SK-N-SH treated with all-trans-retinoic acid at 6 μM for 48 hours (cell line): ENCODE measurements around the gene ENTHD1.
"Not testable (repeated sequence)": the region's sequence is repeated elsewhere in the genome, so short reads cannot be mapped to it uniquely, and the experiment has no call there.

Experiments used
- ATAC-seq: fragments of 200-7000 bp; cut with Tn5 transposase; 3 replicates; pipeline ENCODE4 v1.9.1; 2020; ENCODE audit warnings: mild to moderate bottlenecking, moderate library complexity
- ARNTL ChIP-seq: fragments of 450-650 bp; formaldehyde crosslinking; IDR thresholded peaks from 2 replicates; pipeline ENCODE4 v1.5.0; 2020; ENCODE audit warnings: low read depth, mild to moderate bottlenecking, moderate library complexity, borderline replicate concordance
- CSDC2 ChIP-seq: fragments of 250-450 bp; sonication (Bioruptor Pico); IDR thresholded peaks from 2 replicates; pipeline ENCODE4 v1.5.0; 2020; ENCODE audit warnings: mild to moderate bottlenecking, moderate library complexity
- ESRRG ChIP-seq: fragments of 250-450 bp; sonication (Bioruptor Pico); IDR thresholded peaks from 2 replicates; pipeline ENCODE4 v1.6.1; 2021; ENCODE audit warnings: mild to moderate bottlenecking
- GLIS3 ChIP-seq: fragments of 250-450 bp; sonication (Bioruptor Pico); IDR thresholded peaks from 2 replicates; pipeline ENCODE4 v1.5.0; 2020; ENCODE audit warnings: mild to moderate bottlenecking, moderate library complexity
- ISL1 ChIP-seq: fragments of 250-450 bp; sonication (Bioruptor Pico); IDR thresholded peaks from 2 replicates; pipeline ENCODE4 v2.1.2; 2022; ENCODE audit warnings: mild to moderate bottlenecking, moderate library complexity
- OSR1 ChIP-seq: fragments of 250-450 bp; sonication (Bioruptor Pico); IDR thresholded peaks from 2 replicates; pipeline ENCODE4 v1.8.0; 2022; ENCODE audit warnings: moderate library complexity, mild to moderate bottlenecking, inconsistent platforms
- PPARA ChIP-seq: fragments of 250-450 bp; sonication (Bioruptor Pico); IDR thresholded peaks from 2 replicates; pipeline ENCODE4 v1.5.0; 2020; ENCODE audit warnings: mild to moderate bottlenecking, borderline replicate concordance
- RARB ChIP-seq: fragments of 250-450 bp; sonication (Bioruptor Pico); IDR thresholded peaks from 2 replicates; pipeline ENCODE4 v1.8.0; 2021; ENCODE audit warnings: mild to moderate bottlenecking, moderate library complexity
- SNAI2 ChIP-seq: fragments of 250-450 bp; sonication (Bioruptor Pico); IDR thresholded peaks from 2 replicates; pipeline ENCODE4 v1.5.0; 2020; ENCODE audit warnings: mild to moderate bottlenecking, moderate library complexity
- TCF4 ChIP-seq: fragments of 250-450 bp; sonication (Bioruptor Pico); IDR thresholded peaks from 2 replicates; pipeline ENCODE4 v1.8.0; 2021; ENCODE audit warnings: mild to moderate bottlenecking, moderate library complexity, borderline replicate concordance
- TOX ChIP-seq: fragments of 250-450 bp; sonication (Bioruptor Pico); IDR thresholded peaks from 2 replicates; pipeline ENCODE4 v1.8.0; 2021; ENCODE audit warnings: mild to moderate bottlenecking, moderate library complexity, borderline replicate concordance
- ZC3H10 ChIP-seq: fragments of 250-450 bp; sonication (Bioruptor Pico); IDR thresholded peaks from 2 replicates; pipeline ENCODE4 v1.5.1; 2021; ENCODE audit warnings: mild to moderate bottlenecking, moderate library complexity
- ZFP3 ChIP-seq: fragments of 250-450 bp; sonication (Bioruptor Pico); IDR thresholded peaks from 2 replicates; pipeline ENCODE4 v1.5.0; 2020; ENCODE audit warnings: mild to moderate bottlenecking, moderate library complexity
- ZFP30 ChIP-seq: fragments of 450-650 bp; formaldehyde crosslinking; IDR thresholded peaks from 2 replicates; pipeline ENCODE4 v1.5.0; 2022; ENCODE audit warnings: mild to moderate bottlenecking, moderate library complexity
- ZNF565 ChIP-seq: fragments of 450-650 bp; formaldehyde crosslinking; conservative IDR thresholded peaks from 2 replicates; pipeline ENCODE4 v1.5.0; 2020; ENCODE audit warnings: low read depth, mild to moderate bottlenecking, moderate library complexity
- ZNF70 ChIP-seq: fragments of 450-650 bp; formaldehyde crosslinking; IDR thresholded peaks from 2 replicates; pipeline ENCODE4 v1.5.0; 2020; ENCODE audit warnings: mild to moderate bottlenecking, moderate library complexity
- ZNF8 ChIP-seq: fragments of 450-650 bp; formaldehyde crosslinking; IDR thresholded peaks from 2 replicates; pipeline ENCODE4 v1.5.0; 2020; ENCODE audit warnings: mild to moderate bottlenecking, moderate library complexity
- TF ChIP-seq, protein P1 (sequence below): fragments of 250-450 bp; sonication (Bioruptor Pico); IDR thresholded peaks from 2 replicates; pipeline ENCODE4 v1.5.1; 2020; ENCODE audit warnings: low read depth, mild to moderate bottlenecking, moderate library complexity
- TF ChIP-seq, protein P2 (sequence below): fragments of 250-450 bp; sonication (Bioruptor Pico); IDR thresholded peaks from 2 replicates; pipeline ENCODE4 v1.5.0; 2020; ENCODE audit warnings: mild to moderate bottlenecking, moderate library complexity
- TF ChIP-seq, protein P3 (sequence below): fragments of 250-450 bp; sonication (Bioruptor Pico); IDR thresholded peaks from 2 replicates; pipeline ENCODE4 v1.8.0; 2020; ENCODE audit warnings: mild to moderate bottlenecking, moderate library complexity, borderline replicate concordance

The ENTHD1 gene

DNA sequence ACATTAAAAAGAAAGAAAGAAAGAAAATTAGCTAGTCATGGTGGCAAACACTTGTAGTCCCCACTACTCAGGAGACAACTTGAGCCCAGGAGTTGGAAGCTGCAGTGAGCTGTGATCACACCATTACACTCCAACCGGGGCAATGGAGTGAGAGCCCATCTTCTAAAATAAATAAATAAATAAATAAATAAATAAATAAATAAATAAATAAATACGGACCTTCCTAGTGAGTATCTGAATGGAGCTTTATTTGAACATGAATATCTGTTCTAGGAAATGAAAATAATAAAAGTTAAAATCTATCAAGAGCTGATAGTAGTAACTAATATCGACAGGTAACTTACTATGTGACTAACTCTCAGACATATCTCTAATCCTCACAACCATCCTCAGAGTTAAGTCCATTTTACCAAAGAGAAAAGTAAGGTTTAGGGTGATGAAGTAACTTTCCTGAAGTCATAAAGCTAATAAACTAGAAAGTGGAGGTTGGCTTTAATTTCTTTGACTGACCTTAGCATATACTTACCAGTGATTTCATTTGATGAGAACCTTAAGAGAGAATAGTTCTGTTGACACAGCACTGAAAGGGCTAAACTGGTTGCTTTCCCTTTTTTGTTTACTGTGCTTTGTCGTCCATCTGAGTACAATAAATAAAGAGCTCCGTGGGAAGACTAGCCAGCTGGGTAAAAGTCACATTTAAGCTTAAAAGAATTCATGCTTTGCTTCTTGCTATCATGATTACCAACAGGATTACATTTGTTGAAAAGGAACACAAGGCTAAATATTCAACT lies 22.4 kb downstream of the ENTHD1 start:
- ATAC-seq: no peak
- TF ChIP-seq ZNF70 (no peak), ZNF565 (CRISPR knock-in tag) (no peak), RARB (CRISPR knock-in tag) (no peak), TOX (CRISPR knock-in tag) (no peak), ZFP30 (CRISPR knock-in tag) (no peak), ARNTL (CRISPR knock-in tag) (no peak)
- TF ChIP-seq, protein P1, sequence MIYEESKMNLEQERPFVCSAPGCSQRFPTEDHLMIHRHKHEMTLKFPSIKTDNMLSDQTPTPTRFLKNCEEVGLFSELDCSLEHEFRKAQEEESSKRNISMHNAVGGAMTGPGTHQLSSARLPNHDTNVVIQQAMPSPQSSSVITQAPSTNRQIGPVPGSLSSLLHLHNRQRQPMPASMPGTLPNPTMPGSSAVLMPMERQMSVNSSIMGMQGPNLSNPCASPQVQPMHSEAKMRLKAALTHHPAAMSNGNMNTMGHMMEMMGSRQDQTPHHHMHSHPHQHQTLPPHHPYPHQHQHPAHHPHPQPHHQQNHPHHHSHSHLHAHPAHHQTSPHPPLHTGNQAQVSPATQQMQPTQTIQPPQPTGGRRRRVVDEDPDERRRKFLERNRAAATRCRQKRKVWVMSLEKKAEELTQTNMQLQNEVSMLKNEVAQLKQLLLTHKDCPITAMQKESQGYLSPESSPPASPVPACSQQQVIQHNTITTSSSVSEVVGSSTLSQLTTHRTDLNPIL (CRISPR knock-in tag): no peak

DNA sequence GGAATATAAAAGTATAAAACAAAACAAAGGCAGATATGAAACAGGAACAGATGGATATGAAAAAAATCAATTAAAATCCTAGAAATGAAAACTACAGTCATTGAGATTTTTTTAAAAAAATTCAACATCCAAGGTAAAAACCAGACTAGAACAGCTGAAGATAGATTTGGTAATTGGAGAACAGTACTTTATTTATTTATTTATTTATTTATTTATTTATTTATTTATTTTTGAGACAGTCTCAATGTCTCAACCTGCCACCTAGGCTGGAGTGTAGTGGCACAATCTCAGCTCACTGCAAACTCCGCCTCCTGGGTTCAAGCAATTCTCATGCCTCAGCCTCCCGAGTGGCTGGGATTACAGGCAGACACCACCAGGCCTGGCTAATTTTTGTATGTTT lies 23.8 kb downstream of the ENTHD1 start:
- not testable (repeated sequence) for ATAC-seq

DNA sequence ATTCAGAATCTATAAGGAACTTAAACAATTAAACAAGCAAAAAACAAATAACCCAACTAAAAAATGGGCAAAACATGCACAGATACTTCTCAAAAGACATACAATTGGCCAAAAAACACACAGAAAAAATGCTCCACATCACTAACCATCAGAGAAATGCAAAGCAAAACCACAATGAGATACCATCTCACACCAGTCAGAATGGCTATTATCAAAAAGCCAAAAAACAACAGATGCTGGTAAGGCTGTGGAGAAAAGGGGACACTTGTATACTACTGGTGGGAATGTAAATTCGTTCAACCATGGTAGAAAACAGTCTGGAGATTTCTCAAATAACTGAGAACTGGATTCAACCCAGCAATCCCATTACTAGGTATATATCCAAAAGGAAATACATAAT lies 24.8 kb downstream of the ENTHD1 start:
- no peak for ATAC-seq
- TF ChIP-seq OSR1 (CRISPR knock-in tag) (no peak), TCF4 (CRISPR knock-in tag) (no peak), ZNF565 (CRISPR knock-in tag) (no peak), ZFP3 (CRISPR knock-in tag) (no peak), ARNTL (CRISPR knock-in tag) (no peak), RARB (CRISPR knock-in tag) (no peak), PPARA (no peak), SNAI2 (CRISPR knock-in tag) (no peak), ISL1 (no peak), TOX (CRISPR knock-in tag) (no peak), ZNF70 (no peak), ZFP30 (CRISPR knock-in tag) (no peak), GLIS3 (CRISPR knock-in tag) (no peak), ESRRG (CRISPR knock-in tag) (no peak), ZC3H10 (CRISPR knock-in tag) (no peak)
- TF ChIP-seq, protein P1 (CRISPR knock-in tag): no peak
- TF ChIP-seq, protein P2, sequence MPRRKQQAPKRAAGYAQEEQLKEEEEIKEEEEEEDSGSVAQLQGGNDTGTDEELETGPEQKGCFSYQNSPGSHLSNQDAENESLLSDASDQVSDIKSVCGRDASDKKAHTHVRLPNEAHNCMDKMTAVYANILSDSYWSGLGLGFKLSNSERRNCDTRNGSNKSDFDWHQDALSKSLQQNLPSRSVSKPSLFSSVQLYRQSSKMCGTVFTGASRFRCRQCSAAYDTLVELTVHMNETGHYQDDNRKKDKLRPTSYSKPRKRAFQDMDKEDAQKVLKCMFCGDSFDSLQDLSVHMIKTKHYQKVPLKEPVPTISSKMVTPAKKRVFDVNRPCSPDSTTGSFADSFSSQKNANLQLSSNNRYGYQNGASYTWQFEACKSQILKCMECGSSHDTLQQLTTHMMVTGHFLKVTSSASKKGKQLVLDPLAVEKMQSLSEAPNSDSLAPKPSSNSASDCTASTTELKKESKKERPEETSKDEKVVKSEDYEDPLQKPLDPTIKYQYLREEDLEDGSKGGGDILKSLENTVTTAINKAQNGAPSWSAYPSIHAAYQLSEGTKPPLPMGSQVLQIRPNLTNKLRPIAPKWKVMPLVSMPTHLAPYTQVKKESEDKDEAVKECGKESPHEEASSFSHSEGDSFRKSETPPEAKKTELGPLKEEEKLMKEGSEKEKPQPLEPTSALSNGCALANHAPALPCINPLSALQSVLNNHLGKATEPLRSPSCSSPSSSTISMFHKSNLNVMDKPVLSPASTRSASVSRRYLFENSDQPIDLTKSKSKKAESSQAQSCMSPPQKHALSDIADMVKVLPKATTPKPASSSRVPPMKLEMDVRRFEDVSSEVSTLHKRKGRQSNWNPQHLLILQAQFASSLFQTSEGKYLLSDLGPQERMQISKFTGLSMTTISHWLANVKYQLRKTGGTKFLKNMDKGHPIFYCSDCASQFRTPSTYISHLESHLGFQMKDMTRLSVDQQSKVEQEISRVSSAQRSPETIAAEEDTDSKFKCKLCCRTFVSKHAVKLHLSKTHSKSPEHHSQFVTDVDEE: no peak
- TF ChIP-seq, protein P3, sequence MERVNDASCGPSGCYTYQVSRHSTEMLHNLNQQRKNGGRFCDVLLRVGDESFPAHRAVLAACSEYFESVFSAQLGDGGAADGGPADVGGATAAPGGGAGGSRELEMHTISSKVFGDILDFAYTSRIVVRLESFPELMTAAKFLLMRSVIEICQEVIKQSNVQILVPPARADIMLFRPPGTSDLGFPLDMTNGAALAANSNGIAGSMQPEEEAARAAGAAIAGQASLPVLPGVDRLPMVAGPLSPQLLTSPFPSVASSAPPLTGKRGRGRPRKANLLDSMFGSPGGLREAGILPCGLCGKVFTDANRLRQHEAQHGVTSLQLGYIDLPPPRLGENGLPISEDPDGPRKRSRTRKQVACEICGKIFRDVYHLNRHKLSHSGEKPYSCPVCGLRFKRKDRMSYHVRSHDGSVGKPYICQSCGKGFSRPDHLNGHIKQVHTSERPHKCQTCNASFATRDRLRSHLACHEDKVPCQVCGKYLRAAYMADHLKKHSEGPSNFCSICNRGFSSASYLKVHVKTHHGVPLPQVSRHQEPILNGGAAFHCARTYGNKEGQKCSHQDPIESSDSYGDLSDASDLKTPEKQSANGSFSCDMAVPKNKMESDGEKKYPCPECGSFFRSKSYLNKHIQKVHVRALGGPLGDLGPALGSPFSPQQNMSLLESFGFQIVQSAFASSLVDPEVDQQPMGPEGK (CRISPR knock-in tag): no peak

DNA sequence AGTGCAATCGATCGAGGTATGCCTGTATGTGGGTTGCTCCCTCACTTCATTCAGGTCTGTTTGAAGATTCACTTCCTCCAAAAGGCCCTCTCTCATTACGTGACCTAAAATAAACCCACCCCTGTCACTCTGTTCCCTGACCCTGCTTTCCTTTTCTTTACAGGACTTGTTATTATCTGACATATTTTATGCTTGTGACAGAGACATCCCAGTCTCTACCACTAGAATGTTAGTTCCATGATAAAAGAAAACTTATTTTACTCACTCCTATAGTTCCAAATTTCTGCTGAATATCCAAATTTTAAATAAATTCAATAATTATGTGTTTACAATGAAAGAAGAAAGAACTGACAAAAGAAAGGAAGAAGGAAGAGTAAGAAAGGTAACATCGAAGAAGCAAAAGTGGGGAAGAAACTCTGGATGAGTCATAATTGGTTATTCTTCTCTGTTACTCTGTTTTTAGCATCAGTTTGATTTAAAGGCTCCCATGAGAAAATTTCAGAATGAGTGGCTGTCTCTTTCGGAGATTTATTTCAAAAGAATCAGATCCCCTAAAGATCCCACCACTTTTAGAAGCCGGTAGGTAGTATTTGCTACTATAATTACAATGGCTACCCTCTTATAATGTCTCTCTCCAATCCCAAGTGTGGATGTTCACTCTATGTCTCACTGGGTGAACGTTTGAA lies 33.5 kb downstream of the ENTHD1 start:
- no peak for ATAC-seq
- TF ChIP-seq PPARA: no peak
- no peak for TF ChIP-seq RARB (CRISPR knock-in tag)
- no peak for TF ChIP-seq CSDC2
- no peak for TF ChIP-seq OSR1 (CRISPR knock-in tag)
- TF ChIP-seq TCF4 (CRISPR knock-in tag): no peak
- TF ChIP-seq ZNF8 (CRISPR knock-in tag): no peak
